Left lung (tissue), 10 donors: ENCODE results near the gene MTAP. TPM values are rescaled to one million over a fixed set of nuclear protein-coding genes. Genes with fewer than 3 reads are reported as not detected.

Experiments used
- ATAC-seq: fragments of 200-7000 bp; cut with Tn5 transposase; one replicate; pipeline ENCODE4 v1.9.1; 2020; ENCODE audit warnings: moderate library complexity
- DNase-seq, 4 donors: peaks; one replicate each; pipeline ENCODE4 v3.0.0-alpha.2; 2013 to 2020
- H3K27ac ChIP-seq, 2 donors: fragments of 200-600 bp; sonication (generic) in 1 of 2; one replicate each; pipeline versions ENCODE4 v1.5.0 to v1.8.0; 2020 to 2021
- H3K27me3 ChIP-seq, 2 donors: fragments of 200-600 bp; sonication (generic) in 1 of 2; one replicate each; pipeline versions ENCODE4 v1.5.0 to v1.8.0; 2020 to 2021
- H3K36me3 ChIP-seq, 2 donors: fragments of 200-600 bp; sonication (generic) in 1 of 2; one replicate each; pipeline versions ENCODE4 v1.5.0 to v1.8.0; 2020 to 2021
- H3K4me1 ChIP-seq, 2 donors: fragments of 200-600 bp; one replicate each; pipeline ENCODE4 v1.8.0; 2021
- H3K4me3 ChIP-seq, 2 donors: fragments of 200-600 bp; sonication (generic) in 1 of 2; one replicate each; pipeline versions ENCODE4 v1.5.0 to v1.8.0; 2020 to 2021; ENCODE audit warnings: mild to moderate bottlenecking in 1 of 2
- H3K9me3 ChIP-seq, 2 donors: fragments of 200-600 bp; sonication (generic) in 1 of 2; one replicate each; pipeline versions ENCODE4 v1.5.0 to v1.8.0; 2020 to 2021
- CTCF ChIP-seq, 2 donors: fragments of 200-600 bp; sonication (generic) in 1 of 2; IDR thresholded peaks; one replicate each; pipeline versions ENCODE4 v1.5.0 to v1.8.0; 2021; ENCODE audit warnings: antibody characterized with exemption in 2 of 2
- intact Hi-C, 2 donors: fragments of 100-400 bp; cut with DNase I; formaldehyde crosslinking; loops; one replicate each; pipeline versions ENCODE4 v1.11.2 to v1.14.2; 2022
- polyA plus RNA-seq, 6 donors: library from polyadenylated mRNA; unstranded; fragments of 120-200 nt; gene quantifications; one replicate each; pipeline ENCODE4 v1.2.1, GENCODE V29; 2013; ENCODE audit not compliant: insufficient read length in 6 of 6
- total RNA-seq, 2 donors: library from RNA; stranded (reverse); fragmentation: NEBNext Ultra II Directional; extraction: Animal tissue kit (Norgen Biotek cat#: 25700); gene quantifications; one replicate each; pipeline ENCODE4 v1.2.1, GENCODE V29; 2021
- donor health status: DM: no; HTN: yes; CAD: no.
- donor health status: DM: no; HTN: no; CAD: no.

MTAP gene
- total and polyA plus RNA-seq, 8 donors: 34.0 to 44.6 (median 36.7) TPM

GRCh38 chr9:21927752-21928151 is 125.3 kb downstream of the MTAP start:
- DNase-seq: no peak
- no peaks in the 10 kb centered on the region for H3K27me3 ChIP-seq
- H3K27ac ChIP-seq: no peak overlapping the region
- H3K4me3 ChIP-seq: no peak overlapping the region
- intact Hi-C loops: no loop called here
- no peaks in the 10 kb centered on the region for H3K4me1 ChIP-seq
- peaks cover 0 to 7% of the 10 kb centered on the region in 2 donors for H3K36me3 ChIP-seq
- ATAC-seq: no peak
- H3K9me3 ChIP-seq: no peaks in the 10 kb centered on the region
- TF ChIP-seq CTCF (IDR thresholded peaks at IDR 0.05): no peak

- no peak overlapping the region for H3K27ac ChIP-seq
- no peak overlapping the region for H3K4me3 ChIP-seq
- H3K4me1 ChIP-seq: no peaks in the 10 kb centered on the region
- no peak for ATAC-seq
- H3K9me3 ChIP-seq: no peaks in the 10 kb centered on the region
- no peak for DNase-seq
- no peaks in the 10 kb centered on the region for H3K27me3 ChIP-seq
- peaks cover 0 to 7% of the 10 kb centered on the region in 2 donors for H3K36me3 ChIP-seq
- intact Hi-C loops: no loop called here
- TF ChIP-seq CTCF (IDR thresholded peaks at IDR 0.05): no peak
Measured at GRCh38 chr9:21931428-21931827, 129.0 kb downstream of the MTAP start.

- intact Hi-C loops: no loop called here
- Histone ChIP-seq H3K27ac (no peak overlapping the region), H3K4me3 (no peak overlapping the region), H3K9me3 (no peaks in the 10 kb centered on the region), H3K27me3 (no peaks in the 10 kb centered on the region), H3K4me1 (no peaks in the 10 kb centered on the region), H3K36me3 (peaks cover 0 to 7% of the 10 kb centered on the region in 2 donors)
- DNase-seq: no peak
- no peak for TF ChIP-seq CTCF (IDR thresholded peaks at IDR 0.05)
- ATAC-seq: no peak
Measured at GRCh38 chr9:21933281-21933680, 130.8 kb downstream of the MTAP start.

DNA sequence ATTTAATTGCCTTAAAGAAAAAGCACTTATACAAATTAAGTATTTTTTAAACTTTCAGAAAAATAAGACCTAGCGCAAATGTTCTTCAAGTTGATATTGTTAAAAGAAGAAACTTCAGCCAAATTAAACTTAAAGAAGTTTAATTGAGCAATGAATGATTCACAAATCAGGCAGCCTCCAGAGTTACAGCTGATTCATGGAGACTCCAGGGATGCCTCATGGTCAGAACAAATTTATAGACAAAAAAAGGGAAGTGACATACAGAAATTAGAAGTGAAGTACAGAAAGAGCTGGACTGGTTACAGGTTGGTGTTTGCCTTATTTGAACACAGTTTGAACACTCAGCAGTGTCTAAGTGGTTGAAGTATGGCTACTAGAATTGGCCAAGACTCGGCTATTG is 131.4 kb downstream of the MTAP start:
- Histone ChIP-seq H3K36me3 (peaks cover 0 to 7% of the 10 kb centered on the region in 2 donors), H3K27ac (no peak overlapping the region), H3K4me1 (no peaks in the 10 kb centered on the region), H3K27me3 (no peaks in the 10 kb centered on the region), H3K9me3 (no peaks in the 10 kb centered on the region), H3K4me3 (no peak overlapping the region)
- intact Hi-C loops: no loop called here
- ATAC-seq: peak; percentile 33
- TF ChIP-seq CTCF (IDR thresholded peaks at IDR 0.05): no peak
- no peak for DNase-seq

- no peak overlapping the region for H3K4me3 ChIP-seq
- H3K27ac ChIP-seq: no peak overlapping the region
- intact Hi-C loops: no loop called here
Measured at GRCh38 chr9:21935631-21936030, 133.2 kb downstream of the MTAP start.

More at GRCh38 chr9:21935631-21936030, 133.2 kb downstream of the MTAP start:
- Histone ChIP-seq H3K36me3 (peaks cover 0 to 7% of the 10 kb centered on the region in 2 donors), H3K27me3 (no peaks in the 10 kb centered on the region), H3K9me3 (no peaks in the 10 kb centered on the region), H3K4me1 (no peaks in the 10 kb centered on the region)
- no peak for DNase-seq
- ATAC-seq: no peak
- TF ChIP-seq CTCF (IDR thresholded peaks at IDR 0.05): no peak
